HepG2 (cell line): Measurements from ENCODE around the gene VPS9D1.

Experiments
- MTA1 ChIP-seq: sonication (generic); formaldehyde crosslinking; IDR thresholded peaks from 2 replicates; pipeline ENCODE4 v1.4.0; 2020; ENCODE audit warnings: missing genetic modification reagents, mild to moderate bottlenecking, borderline replicate concordance
- ZNF644 ChIP-seq: IDR thresholded peaks from 2 replicates; pipeline ENCODE4 v1.6.1; 2016; ENCODE audit warnings: low read depth
- TF ChIP-seq, protein P1 (sequence below): sonication (generic); formaldehyde crosslinking; IDR thresholded peaks from 2 replicates; pipeline ENCODE4 v1.4.0; 2020; ENCODE audit warnings: low read depth, missing genetic modification reagents

DNA sequence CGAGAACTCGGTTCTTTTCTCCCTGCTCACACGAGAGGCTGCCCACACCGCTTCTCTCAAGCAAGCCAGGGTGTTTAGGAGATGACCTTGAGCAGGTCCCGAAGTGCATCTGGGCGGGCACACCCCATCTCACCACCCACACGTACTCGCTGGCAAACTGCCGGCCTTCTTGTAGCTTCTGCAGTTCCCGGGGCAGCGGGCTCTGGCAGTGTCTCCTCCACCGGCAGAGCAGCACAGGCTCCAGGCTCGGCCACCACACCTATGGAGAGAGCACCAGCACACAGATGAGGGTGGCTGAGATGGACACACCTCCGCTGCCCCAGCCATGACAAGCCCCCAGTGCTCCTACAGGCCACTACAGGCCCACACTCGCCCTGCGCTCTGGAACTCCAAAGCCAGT is 24.1 kb upstream of the VPS9D1 start:
- TF ChIP-seq ZNF644 (CRISPR knock-in tag) (no peak), MTA1 (CRISPR knock-in tag) (no peak)
- TF ChIP-seq, protein P1, sequence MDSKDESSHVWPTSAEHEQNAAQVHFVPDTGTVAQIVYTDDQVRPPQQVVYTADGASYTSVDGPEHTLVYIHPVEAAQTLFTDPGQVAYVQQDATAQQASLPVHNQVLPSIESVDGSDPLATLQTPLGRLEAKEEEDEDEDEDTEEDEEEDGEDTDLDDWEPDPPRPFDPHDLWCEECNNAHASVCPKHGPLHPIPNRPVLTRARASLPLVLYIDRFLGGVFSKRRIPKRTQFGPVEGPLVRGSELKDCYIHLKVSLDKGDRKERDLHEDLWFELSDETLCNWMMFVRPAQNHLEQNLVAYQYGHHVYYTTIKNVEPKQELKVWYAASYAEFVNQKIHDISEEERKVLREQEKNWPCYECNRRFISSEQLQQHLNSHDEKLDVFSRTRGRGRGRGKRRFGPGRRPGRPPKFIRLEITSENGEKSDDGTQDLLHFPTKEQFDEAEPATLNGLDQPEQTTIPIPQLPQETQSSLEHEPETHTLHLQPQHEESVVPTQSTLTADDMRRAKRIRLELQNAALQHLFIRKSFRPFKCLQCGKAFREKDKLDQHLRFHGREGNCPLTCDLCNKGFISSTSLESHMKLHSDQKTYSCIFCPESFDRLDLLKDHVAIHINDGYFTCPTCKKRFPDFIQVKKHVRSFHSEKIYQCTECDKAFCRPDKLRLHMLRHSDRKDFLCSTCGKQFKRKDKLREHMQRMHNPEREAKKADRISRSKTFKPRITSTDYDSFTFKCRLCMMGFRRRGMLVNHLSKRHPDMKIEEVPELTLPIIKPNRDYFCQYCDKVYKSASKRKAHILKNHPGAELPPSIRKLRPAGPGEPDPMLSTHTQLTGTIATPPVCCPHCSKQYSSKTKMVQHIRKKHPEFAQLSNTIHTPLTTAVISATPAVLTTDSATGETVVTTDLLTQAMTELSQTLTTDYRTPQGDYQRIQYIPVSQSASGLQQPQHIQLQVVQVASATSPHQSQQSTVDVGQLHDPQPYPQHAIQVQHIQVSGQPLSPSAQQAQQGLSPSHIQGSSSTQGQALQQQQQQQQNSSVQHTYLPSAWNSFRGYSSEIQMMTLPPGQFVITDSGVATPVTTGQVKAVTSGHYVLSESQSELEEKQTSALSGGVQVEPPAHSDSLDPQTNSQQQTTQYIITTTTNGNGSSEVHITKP = no peak
